GM18505 (cell line): ENCODE data around the gene RNF181.
A peak's percentile ranks its signal among the peaks of the same experiment; 100 is the strongest.
"Not testable (repeated sequence)": the region's sequence is repeated elsewhere in the genome, so short reads cannot be mapped to it uniquely, and the experiment has no call there.

Experiments used
- ATAC-seq: cut with Tn5 transposase; IDR thresholded peaks from one replicate; pipeline ENCODE4 v1.9.1; 2021; ENCODE audit not compliant: unreplicated experiment
- POLR2A ChIP-seq: IDR thresholded peaks from 4 replicates; pipeline ENCODE4 v1.6.1; 2011; ENCODE audit warnings: borderline replicate concordance; ENCODE audit not compliant: insufficient read depth, insufficient read length; ENCODE audit errors: extremely low read depth

RNF181 gene

GRCh38 chr2:85605406-85606115 is 10.0 kb downstream of the RNF181 start:
- no peak for TF ChIP-seq POLR2A
- ATAC-seq = no peak

GRCh38 chr2:85606116-85606455 is 10.5 kb downstream of the RNF181 start:
- ATAC-seq = no peak
- TF ChIP-seq POLR2A = no peak

- no peak for TF ChIP-seq POLR2A
- no peak for ATAC-seq
Measured at GRCh38 chr2:85607268-85608215, 12.0 kb downstream of the RNF181 start.

GRCh38 chr2:85611217-85611704 is 15.7 kb downstream of the RNF181 start:
- no peak for TF ChIP-seq POLR2A

GRCh38 chr2:85611705-85612587 is 16.4 kb downstream of the RNF181 start, which contains the start of gene C2orf68:
Gene C2orf68, minus strand, starts transcription at chr2:85612066. Its CDS starts 82 bp downstream, at chr2:85611984.
- TF ChIP-seq POLR2A = peak; percentile 86
- ATAC-seq = peak; percentile 71

More at GRCh38 chr2:85611217-85611704, 15.7 kb downstream of the RNF181 start:
- no peak for ATAC-seq

- TF ChIP-seq POLR2A = no peak
- no peak for ATAC-seq
Measured at GRCh38 chr2:85613717-85614515, 18.4 kb downstream of the RNF181 start.

- ATAC-seq = not testable (repeated sequence)
Measured at GRCh38 chr2:85614757-85615156, 19.2 kb downstream of the RNF181 start.

- TF ChIP-seq POLR2A = no peak
- ATAC-seq = no peak
Measured at GRCh38 chr2:85615413-85615728, 19.8 kb downstream of the RNF181 start.

GRCh38 chr2:85617723-85618122 is 22.2 kb downstream of the RNF181 start:
- not testable (repeated sequence) for ATAC-seq

GRCh38 chr2:85619617-85620016 is 24.1 kb downstream of the RNF181 start:
- TF ChIP-seq POLR2A = no peak
- no peak for ATAC-seq

GRCh38 chr2:85621338-85621737 is 25.8 kb downstream of the RNF181 start:
- TF ChIP-seq POLR2A = no peak
- ATAC-seq = no peak

GRCh38 chr2:85623991-85624390 is 28.4 kb downstream of the RNF181 start:
- no peak for ATAC-seq
- no peak for TF ChIP-seq POLR2A
